ENCODE data around the gene P2RY8. TPM values are rescaled to one million over a fixed set of nuclear protein-coding genes. Genes with fewer than 3 reads are reported as not detected.

P2RY8 gene
- total and polyA plus RNA-seq, 2 of the 4 experiments (the other 2 are of a cell fraction), result not detected

DNA sequence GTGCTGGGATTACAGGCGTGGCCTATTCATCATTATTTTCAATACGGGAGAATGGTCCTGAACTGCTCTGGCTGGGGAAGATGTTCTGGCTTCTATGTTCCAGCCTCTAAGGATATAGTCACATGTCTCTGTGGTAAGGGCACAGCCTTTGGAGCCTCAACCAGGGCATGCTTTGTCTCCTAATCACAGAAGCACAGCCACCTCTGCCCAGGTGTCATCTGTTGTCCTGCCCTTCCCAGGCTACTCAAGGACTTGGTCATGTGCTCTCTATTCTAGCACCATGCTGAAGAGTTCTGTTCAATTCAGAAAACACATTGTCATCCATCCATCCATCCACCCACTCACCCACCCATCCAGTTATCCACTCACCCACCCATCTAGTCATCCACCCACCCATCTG lies 113.8 kb downstream of the P2RY8 start:
- in situ Hi-C loops (cut with MboI; ENCODE audit: low sequenced_read_pairs) (no loop called here), intact Hi-C loops (cut with micrococcal nuclease) (no loop called here), dilution Hi-C loops (cut with HindIII; ENCODE audit: low sequenced_read_pairs, unreplicated experiment) (no loop called here)
- no peak overlapping the region for H4K91ac ChIP-seq (ENCODE audit: insufficient read depth, low read depth, low read length)
- CTCF ChIA-PET, result no interaction called here
- no peak overlapping the region for H3K18ac ChIP-seq (ENCODE audit: low read depth, low read length)
- H3K9ac ChIP-seq (ENCODE audit: low read depth, low read length), result no peak overlapping the region
- H2BK120ac ChIP-seq (ENCODE audit: low read depth, low read length), result no peak overlapping the region
- no peak overlapping the region for H3K4me2 ChIP-seq (ENCODE audit: low read depth, low read length)
- ATAC-seq (ENCODE audit: low read depth) (no peak), DNase-seq (no peak)
- H4K5ac ChIP-seq (ENCODE audit: low read depth, low read length), result no peak overlapping the region
- H3K36me3 ChIP-seq (ENCODE audit: control insufficient read depth, insufficient read depth, low read length), result peaks cover 58% of the 10 kb centered on the region
- H3K79me1 ChIP-seq (ENCODE audit: low read depth in 1 of 2, low read length in 2 of 2), result no peaks in the 10 kb centered on the region
- no peak overlapping the region for H3K4ac ChIP-seq (ENCODE audit: low read depth, low read length)
- no peaks in the 10 kb centered on the region for H3K4me1 ChIP-seq (ENCODE audit: control insufficient read depth, insufficient read depth, low read length)
- H3K27me3 ChIP-seq (ENCODE audit: control insufficient read depth, insufficient read depth, low read length), result no peaks in the 10 kb centered on the region
- no peak overlapping the region for H2BK15ac ChIP-seq (ENCODE audit: low read depth, low read length)
- H3K23ac ChIP-seq (ENCODE audit: low read depth, low read length), result no peak overlapping the region
- no peaks in the 10 kb centered on the region for H4K20me1 ChIP-seq (ENCODE audit: insufficient read depth, low read length)
- H2AK5ac ChIP-seq (ENCODE audit: low read depth, low read length), result no peak overlapping the region
- H3K14ac ChIP-seq (replicated peaks; ENCODE audit: low read depth, low read length), result no peak overlapping the region
- peaks cover 27% of the 10 kb centered on the region for H3K9me3 ChIP-seq (ENCODE audit: control insufficient read depth, insufficient read depth, low read length)
- no peak overlapping the region for H4K8ac ChIP-seq (ENCODE audit: low read depth in 2 of 2, low read length in 2 of 2)
- POLR2A ChIA-PET (ENCODE audit: unreplicated experiment), result no interaction called here
- no peak overlapping the region for H2AFZ ChIP-seq (replicated peaks; ENCODE audit: low read length, poor library complexity)
- H3K4me3 ChIP-seq (ENCODE audit: insufficient read depth, low read depth, low read length), result no peak overlapping the region
- H2AK9ac ChIP-seq (replicated peaks; ENCODE audit: low read depth, low read length, poor library complexity), result no peak overlapping the region
- BruUV-seq (replicated peaks), result no TSS peak
- H3K9me1 ChIP-seq (ENCODE audit: insufficient read depth, low read length), result no peaks in the 10 kb centered on the region
- no peak overlapping the region for H3K56ac ChIP-seq (ENCODE audit: extremely low read depth, insufficient read depth, low read length)
- no peak overlapping the region for H2BK20ac ChIP-seq (ENCODE audit: low read depth, low read length)
- TF ChIP-seq, protein P1, sequence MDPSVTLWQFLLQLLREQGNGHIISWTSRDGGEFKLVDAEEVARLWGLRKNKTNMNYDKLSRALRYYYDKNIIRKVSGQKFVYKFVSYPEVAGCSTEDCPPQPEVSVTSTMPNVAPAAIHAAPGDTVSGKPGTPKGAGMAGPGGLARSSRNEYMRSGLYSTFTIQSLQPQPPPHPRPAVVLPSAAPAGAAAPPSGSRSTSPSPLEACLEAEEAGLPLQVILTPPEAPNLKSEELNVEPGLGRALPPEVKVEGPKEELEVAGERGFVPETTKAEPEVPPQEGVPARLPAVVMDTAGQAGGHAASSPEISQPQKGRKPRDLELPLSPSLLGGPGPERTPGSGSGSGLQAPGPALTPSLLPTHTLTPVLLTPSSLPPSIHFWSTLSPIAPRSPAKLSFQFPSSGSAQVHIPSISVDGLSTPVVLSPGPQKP (IDR thresholded peaks at IDR 0.05; ENCODE audit: borderline replicate concordance, low read depth, low read length), result no peak
- TF ChIP-seq CEBPB (IDR thresholded peaks at IDR 0.05; ENCODE audit: low read depth, low read length) (no peak), BHLHE40 (IDR thresholded peaks at IDR 0.05; ENCODE audit: low read depth, low read length) (no peak), RAD21 (IDR thresholded peaks at IDR 0.05; ENCODE audit: low read length) (no peak), RFX5 (IDR thresholded peaks at IDR 0.05; ENCODE audit: low read depth, low read length) (no peak), MAZ (IDR thresholded peaks at IDR 0.05; ENCODE audit: borderline replicate concordance, low read depth, low read length) (no peak), POLR2A (IDR thresholded peaks at IDR 0.05; ENCODE audit: low read depth, low read length) (no peak), FOS (IDR thresholded peaks at IDR 0.05; ENCODE audit: low read depth, low read length) (no peak), RCOR1 (IDR thresholded peaks at IDR 0.05; ENCODE audit: insufficient replicate concordance, low read length) (no peak), SMC3 (IDR thresholded peaks at IDR 0.05; ENCODE audit: low read depth, low read length) (no peak), CHD1 (IDR thresholded peaks at IDR 0.05; ENCODE audit: low read depth, low read length) (no peak), NFE2L2 (IDR thresholded peaks at IDR 0.05; ENCODE audit: low read depth, low read length) (no peak)
- TF ChIP-seq, protein P2, sequence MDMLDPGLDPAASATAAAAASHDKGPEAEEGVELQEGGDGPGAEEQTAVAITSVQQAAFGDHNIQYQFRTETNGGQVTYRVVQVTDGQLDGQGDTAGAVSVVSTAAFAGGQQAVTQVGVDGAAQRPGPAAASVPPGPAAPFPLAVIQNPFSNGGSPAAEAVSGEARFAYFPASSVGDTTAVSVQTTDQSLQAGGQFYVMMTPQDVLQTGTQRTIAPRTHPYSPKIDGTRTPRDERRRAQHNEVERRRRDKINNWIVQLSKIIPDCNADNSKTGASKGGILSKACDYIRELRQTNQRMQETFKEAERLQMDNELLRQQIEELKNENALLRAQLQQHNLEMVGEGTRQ (IDR thresholded peaks at IDR 0.05; ENCODE audit: low read depth, low read length), result no peak
- no peak overlapping the region for H2BK5ac ChIP-seq (ENCODE audit: low read depth, low read length, poor library complexity, severe bottlenecking)
- WGBS, 2 experiments (ENCODE audit: extremely low coverage in 2 of 2, insufficient read length in 1 of 2), result no CpG with 5 or more reads among the region's 2 CpGs
- no peak overlapping the region for H3K27ac ChIP-seq (ENCODE audit: insufficient read depth, low read length)
